Astrocyte (in vitro differentiated cells and primary cell): ENCODE measurements around the gene C6orf136.

ENCODE experiments used
- EZH2 ChIP-seq: IDR thresholded peaks from 2 replicates; pipeline ENCODE4 v1.6.1; 2012; ENCODE audit warnings: mild to moderate bottlenecking, low read length, inconsistent platforms; ENCODE audit not compliant: insufficient read depth
- TF ChIP-seq, protein P1 (sequence below): IDR thresholded peaks from 2 replicates; pipeline ENCODE4 v1.5.1; 2011; ENCODE audit warnings: low read depth, mild to moderate bottlenecking, inconsistent platforms, low read length, moderate library complexity; ENCODE audit not compliant: insufficient read depth

- no peak for TF ChIP-seq EZH2
- TF ChIP-seq, protein P1, sequence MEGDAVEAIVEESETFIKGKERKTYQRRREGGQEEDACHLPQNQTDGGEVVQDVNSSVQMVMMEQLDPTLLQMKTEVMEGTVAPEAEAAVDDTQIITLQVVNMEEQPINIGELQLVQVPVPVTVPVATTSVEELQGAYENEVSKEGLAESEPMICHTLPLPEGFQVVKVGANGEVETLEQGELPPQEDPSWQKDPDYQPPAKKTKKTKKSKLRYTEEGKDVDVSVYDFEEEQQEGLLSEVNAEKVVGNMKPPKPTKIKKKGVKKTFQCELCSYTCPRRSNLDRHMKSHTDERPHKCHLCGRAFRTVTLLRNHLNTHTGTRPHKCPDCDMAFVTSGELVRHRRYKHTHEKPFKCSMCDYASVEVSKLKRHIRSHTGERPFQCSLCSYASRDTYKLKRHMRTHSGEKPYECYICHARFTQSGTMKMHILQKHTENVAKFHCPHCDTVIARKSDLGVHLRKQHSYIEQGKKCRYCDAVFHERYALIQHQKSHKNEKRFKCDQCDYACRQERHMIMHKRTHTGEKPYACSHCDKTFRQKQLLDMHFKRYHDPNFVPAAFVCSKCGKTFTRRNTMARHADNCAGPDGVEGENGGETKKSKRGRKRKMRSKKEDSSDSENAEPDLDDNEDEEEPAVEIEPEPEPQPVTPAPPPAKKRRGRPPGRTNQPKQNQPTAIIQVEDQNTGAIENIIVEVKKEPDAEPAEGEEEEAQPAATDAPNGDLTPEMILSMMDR = no peak
Observed at GRCh38 chr6:30612687-30613248, 34.2 kb upstream of the C6orf136 start.
